WTC11 (cell line): ENCODE data around the gene UBE2J2. TPM values are rescaled to one million over a fixed set of nuclear protein-coding genes. Genes with fewer than 3 reads are reported as not detected.

Experiments
- ATAC-seq: fragments of 200-7000 bp; cut with Tn5 transposase; 2 replicates; pipeline ENCODE4 v1.10.0; 2021; ENCODE audit warnings: mild to moderate bottlenecking, moderate library complexity
- CTCF ChIA-PET: fragments of 300-600 bp; sonication (Branson Sonifier 250); formaldehyde crosslinking; loops from one replicate; lab custom pipeline; 2021; ENCODE audit warnings: antibody characterized with exemption; lab: Charles Lee
- POLR2A ChIA-PET: fragments of 350-600 bp; sonication (Branson Sonifier 250); formaldehyde crosslinking; loops from one replicate; lab custom pipeline; 2021; ENCODE audit warnings: antibody characterized with exemption; lab: Charles Lee
- DNase-seq: peaks from one replicate; pipeline ENCODE4 v3.0.0; 2021; ENCODE audit warnings: low spot score
- H3K27ac Mint-ChIP-seq: 2 replicates; pipeline ENCODE4 v1.8.0; 2021; ENCODE audit warnings: mixed read lengths
- H3K27me3 Mint-ChIP-seq: 2 replicates; pipeline ENCODE4 v1.8.0; 2021; ENCODE audit warnings: low read depth, mild to moderate bottlenecking, moderate library complexity, mixed read lengths
- H3K36me3 Mint-ChIP-seq: 2 replicates; pipeline ENCODE4 v1.8.0; 2021; ENCODE audit warnings: mixed read lengths
- H3K4me1 Mint-ChIP-seq: 2 replicates; pipeline ENCODE4 v1.8.0; 2022; ENCODE audit warnings: mixed read lengths
- H3K4me3 Mint-ChIP-seq: 2 replicates; pipeline ENCODE4 v1.8.0; 2021; ENCODE audit warnings: mild to moderate bottlenecking, moderate library complexity, mixed read lengths
- H3K9me3 Mint-ChIP-seq: 2 replicates; pipeline ENCODE4 v1.8.0; 2021; ENCODE audit warnings: mixed read lengths
- CDX4 ChIP-seq: fragments of 250-450 bp; sonication (Bioruptor Pico); IDR thresholded peaks from 2 replicates; pipeline ENCODE4 v1.9.0; 2021; ENCODE audit warnings: moderate library complexity, mild to moderate bottlenecking, inconsistent platforms, borderline replicate concordance
- ERG ChIP-seq: fragments of 250-450 bp; sonication (Bioruptor Pico); IDR thresholded peaks from 2 replicates; pipeline ENCODE4 v1.8.0; 2021; ENCODE audit warnings: mild to moderate bottlenecking
- GABPB1 ChIP-seq: sonication (generic); formaldehyde crosslinking; IDR thresholded peaks from 2 replicates; pipeline ENCODE4 v1.8.1; 2023; ENCODE audit warnings: mild to moderate bottlenecking, missing genetic modification reagents
- GRHL2 ChIP-seq: fragments of 250-450 bp; sonication (Bioruptor Pico); IDR thresholded peaks from 2 replicates; pipeline ENCODE4 v1.8.0; 2022; ENCODE audit warnings: mild to moderate bottlenecking, moderate library complexity; ENCODE audit not compliant: insufficient replicate concordance, severe bottlenecking
- GTF2I ChIP-seq: fragments of 250-450 bp; sonication (Bioruptor Pico); conservative IDR thresholded peaks from 2 replicates; pipeline ENCODE4 v1.4.0; 2021; ENCODE audit warnings: mild to moderate bottlenecking
- HMGA2 ChIP-seq: fragments of 250-450 bp; sonication (Bioruptor Pico); IDR thresholded peaks from 2 replicates; pipeline ENCODE4 v1.4.0; 2021; ENCODE audit warnings: mild to moderate bottlenecking, moderate library complexity
- IRF1 ChIP-seq: sonication (generic); formaldehyde crosslinking; IDR thresholded peaks from 2 replicates; pipeline ENCODE4 v1.8.0; 2023; ENCODE audit warnings: missing genetic modification reagents
- IRF2 ChIP-seq: sonication (generic); formaldehyde crosslinking; IDR thresholded peaks from 2 replicates; pipeline ENCODE4 v1.8.0; 2022; ENCODE audit warnings: low read depth, missing genetic modification reagents, borderline replicate concordance
- JUN ChIP-seq: sonication (generic); formaldehyde crosslinking; IDR thresholded peaks from 2 replicates; pipeline ENCODE4 v1.8.0; 2023; ENCODE audit warnings: mild to moderate bottlenecking, missing genetic modification reagents
- KAT7 ChIP-seq: sonication (generic); formaldehyde crosslinking; IDR thresholded peaks from 2 replicates; pipeline ENCODE4 v1.8.1; 2023; ENCODE audit warnings: missing genetic modification reagents, mild to moderate bottlenecking, borderline replicate concordance
- MYBL2 ChIP-seq: sonication (generic); formaldehyde crosslinking; IDR thresholded peaks from 2 replicates; pipeline ENCODE4 v1.8.1; 2023; ENCODE audit warnings: mild to moderate bottlenecking, moderate library complexity, missing genetic modification reagents
- NFYB ChIP-seq: sonication (generic); formaldehyde crosslinking; conservative IDR thresholded peaks from 2 replicates; pipeline ENCODE4 v1.8.0; 2022; ENCODE audit warnings: low read depth, missing genetic modification reagents
- NR1H2 ChIP-seq: sonication (generic); formaldehyde crosslinking; IDR thresholded peaks from 2 replicates; pipeline ENCODE4 v1.9.0; 2021; ENCODE audit warnings: mild to moderate bottlenecking, moderate library complexity, missing genetic modification reagents
- RORB ChIP-seq: fragments of 250-450 bp; sonication (Bioruptor Pico); IDR thresholded peaks from 2 replicates; pipeline ENCODE4 v1.9.0; 2021; ENCODE audit warnings: mild to moderate bottlenecking
- SMAD3 ChIP-seq: sonication (generic); formaldehyde crosslinking; IDR thresholded peaks from 2 replicates; pipeline ENCODE4 v1.8.0; 2022; ENCODE audit warnings: missing genetic modification reagents, mild to moderate bottlenecking, borderline replicate concordance
- USF2 ChIP-seq: sonication (generic); formaldehyde crosslinking; IDR thresholded peaks from 2 replicates; pipeline ENCODE4 v1.8.1; 2023; ENCODE audit warnings: mild to moderate bottlenecking, missing genetic modification reagents, moderate library complexity
- ZBTB21 ChIP-seq: sonication (generic); formaldehyde crosslinking; IDR thresholded peaks from 2 replicates; pipeline ENCODE4 v1.8.1; 2023; ENCODE audit warnings: mild to moderate bottlenecking, missing genetic modification reagents, borderline replicate concordance
- ZBTB43 ChIP-seq: sonication (generic); formaldehyde crosslinking; IDR thresholded peaks from 2 replicates; pipeline ENCODE4 v1.8.1; 2023; ENCODE audit warnings: mild to moderate bottlenecking, missing genetic modification reagents
- ZNF317 ChIP-seq: sonication (generic); formaldehyde crosslinking; IDR thresholded peaks from 2 replicates; pipeline ENCODE4 v1.8.1; 2023; ENCODE audit warnings: low read depth, mild to moderate bottlenecking, moderate library complexity, missing genetic modification reagents, borderline replicate concordance
- ZNF416 ChIP-seq: fragments of 250-450 bp; sonication (Bioruptor Pico); IDR thresholded peaks from 2 replicates; pipeline ENCODE4 v1.9.0; 2021; ENCODE audit warnings: mild to moderate bottlenecking, inconsistent platforms
- ZSCAN18 ChIP-seq: fragments of 250-450 bp; sonication (Bioruptor Pico); IDR thresholded peaks from 2 replicates; pipeline ENCODE4 v2.1.2; 2022; ENCODE audit warnings: mild to moderate bottlenecking, moderate library complexity
- total RNA-seq: library from RNA; stranded (reverse); gene quantifications from 3 replicates; pipeline ENCODE4 v1.2.3, GENCODE V29; 2021

UBE2J2 gene
- total RNA-seq, 1 experiment from 2014 or later: 72.2 TPM

- CTCF ChIA-PET: interaction anchor here (1.5 kb wide), 1 partner anchor 107 kb away, joined by 3 read pairs; no protein-coding TSS in a partner anchor
- DNase-seq (no peak), ATAC-seq (no peak)
- TF ChIP-seq ZNF416 (CRISPR knock-in tag) (no peak), MYBL2 (CRISPR knock-in tag) (no peak), NR1H2 (CRISPR knock-in tag) (no peak), GTF2I (no peak), USF2 (CRISPR knock-in tag) (no peak), ZBTB21 (CRISPR knock-in tag) (no peak), NFYB (CRISPR knock-in tag) (no peak), SMAD3 (CRISPR knock-in tag) (no peak), ZNF317 (no peak), GRHL2 (CRISPR knock-in tag) (no peak), CDX4 (CRISPR knock-in tag) (no peak), IRF2 (CRISPR knock-in tag) (no peak), ZBTB43 (CRISPR knock-in tag) (no peak), GABPB1 (CRISPR knock-in tag) (no peak)
- POLR2A ChIA-PET: no interaction called here
- Mint-ChIP-seq H3K36me3 (peaks cover 15% of the 10 kb centered on the region), H3K4me3 (peak overlapping the region; percentile 12; the same call in 1 of the 2 replicates), H3K4me1 (peaks cover 10% of the 10 kb centered on the region), H3K27ac (peak overlapping the region; percentile 57; the same call in 1 of the 2 replicates), H3K9me3 (peaks cover 3% of the 10 kb centered on the region; the same call in 1 of the 2 replicates), H3K27me3 (no peaks in the 10 kb centered on the region)
These were observed 43.9 kb downstream of the UBE2J2 start for GRCh38 chr1:1229770-1230169.

GRCh38 chr1:1228596-1229321, 44.9 kb downstream of the UBE2J2 start:
- H3K27me3 Mint-ChIP-seq: no peaks in the 10 kb centered on the region

More at GRCh38 chr1:1228596-1229321, 44.9 kb downstream of the UBE2J2 start:
- H3K27ac Mint-ChIP-seq: no peak overlapping the region
- DNase-seq (no peak), ATAC-seq (no peak)
- TF ChIP-seq JUN (CRISPR knock-in tag) (no peak), ZSCAN18 (no peak), KAT7 (CRISPR knock-in tag) (no peak), HMGA2 (CRISPR knock-in tag) (no peak), IRF1 (CRISPR knock-in tag) (no peak), ERG (CRISPR knock-in tag) (no peak), RORB (CRISPR knock-in tag) (no peak)
- peaks cover 3% of the 10 kb centered on the region; the same call in 1 of the 2 replicates for H3K9me3 Mint-ChIP-seq
- peaks cover 16% of the 10 kb centered on the region for H3K36me3 Mint-ChIP-seq
- H3K4me3 Mint-ChIP-seq: no peak overlapping the region
- POLR2A ChIA-PET: no interaction called here
- CTCF ChIA-PET: interaction anchor here (1.5 kb wide), 1 partner anchor 106 kb away, joined by 3 read pairs; no protein-coding TSS in a partner anchor
- peaks cover 10% of the 10 kb centered on the region for H3K4me1 Mint-ChIP-seq
